Measurements from ENCODE around the gene PTDSS2. TPM values are rescaled to one million over a fixed set of nuclear protein-coding genes. Genes with fewer than 3 reads are reported as not detected.

PTDSS2 gene
- total RNA-seq, 2 donors from 2014 or later = 26.8 to 32.5 TPM

- DNase-seq (ENCODE audit: low spot score) = no peak
Observed at GRCh38 chr11:446891-447290, 3.2 kb upstream of the PTDSS2 start.

GRCh38 chr11:447923-448731 is 2.0 kb upstream of the PTDSS2 start:
- peak; percentile 62 to 91 for TF ChIP-seq CTCF (IDR thresholded peaks at IDR 0.05)
- peak; percentile 96 for DNase-seq (ENCODE audit: low spot score)
- Histone ChIP-seq H3K4me3 (peak overlapping the region; percentile 53 to 57), H3K4me1 (peaks cover 4 to 46% of the 10 kb centered on the region in 2 donors), H3K36me3 (peaks cover 4% of the 10 kb centered on the region), H3K27me3 (no peaks in the 10 kb centered on the region), H3K27ac (peak overlapping the region; percentile 91 to 93), H3K9me3 (no peaks in the 10 kb centered on the region)

More at GRCh38 chr11:446891-447290, 3.2 kb upstream of the PTDSS2 start:
- TF ChIP-seq CTCF (IDR thresholded peaks at IDR 0.05) = no peak
- H3K27ac ChIP-seq = no peak overlapping the region
- peaks cover 4 to 42% of the 10 kb centered on the region in 2 donors for H3K4me1 ChIP-seq
- H3K27me3 ChIP-seq = peaks cover 0 to 6% of the 10 kb centered on the region in 2 donors
- H3K36me3 ChIP-seq = no peaks in the 10 kb centered on the region
- H3K4me3 ChIP-seq = no peak overlapping the region
- no peaks in the 10 kb centered on the region for H3K9me3 ChIP-seq

GRCh38 chr11:450809-451451 is 851 bp downstream of the PTDSS2 start:
- Histone ChIP-seq H3K4me1 (peaks cover 4 to 49% of the 10 kb centered on the region in 2 donors), H3K36me3 (peaks cover 16% of the 10 kb centered on the region), H3K4me3 (peak overlapping the region; percentile 61 to 91), H3K27ac (peak overlapping the region; percentile 91 to 93), H3K27me3 (no peaks in the 10 kb centered on the region), H3K9me3 (no peaks in the 10 kb centered on the region)
- DNase-seq (ENCODE audit: low spot score) = peak; percentile 69
- TF ChIP-seq CTCF (IDR thresholded peaks at IDR 0.05) = peak in 1 of 2 donors; percentile 25

GRCh38 chr11:451738-452137 is 1.7 kb downstream of the PTDSS2 start:
- peak overlapping the region in 1 of 2 donors; percentile 91 for H3K27ac ChIP-seq

GRCh38 chr11:452203-452744 is 2.2 kb downstream of the PTDSS2 start:
- Histone ChIP-seq H3K4me3 (no peak overlapping the region), H3K9me3 (no peaks in the 10 kb centered on the region), H3K27ac (no peak overlapping the region), H3K27me3 (no peaks in the 10 kb centered on the region), H3K36me3 (peaks cover 16% of the 10 kb centered on the region), H3K4me1 (peaks cover 4 to 49% of the 10 kb centered on the region in 2 donors)
- no peak for DNase-seq (ENCODE audit: low spot score)
- no peak for TF ChIP-seq CTCF (IDR thresholded peaks at IDR 0.05)

More at GRCh38 chr11:451738-452137, 1.7 kb downstream of the PTDSS2 start:
- H3K4me1 ChIP-seq = peaks cover 4 to 49% of the 10 kb centered on the region in 2 donors
- no peak for DNase-seq (ENCODE audit: low spot score)
- H3K36me3 ChIP-seq = peaks cover 16% of the 10 kb centered on the region
- H3K4me3 ChIP-seq = peak overlapping the region in 1 of 2 donors; percentile 91
- no peaks in the 10 kb centered on the region for H3K27me3 ChIP-seq
- H3K9me3 ChIP-seq = no peaks in the 10 kb centered on the region
- TF ChIP-seq CTCF (IDR thresholded peaks at IDR 0.05) = no peak

All from right atrium auricular region (tissue), 2 donors.